IMR-90 (cell line): Measurements from ENCODE around the gene TMEM271. TPM values are rescaled to one million over a fixed set of nuclear protein-coding genes. Genes with fewer than 3 reads are reported as not detected.

Experiments used
- polyA plus RNA-seq, 3 experiments: library from polyadenylated mRNA; depleted of rRNA; stranded (reverse); fragments of >200 nt; gene quantifications; 2 replicates each; pipeline ENCODE4 v1.2.3, GENCODE V29; 2012; ENCODE audit warnings: low replicate concordance in 1 of 3
- total RNA-seq: library from RNA; depleted of rRNA; stranded (reverse); fragments of >200 nt; gene quantifications from 2 replicates; pipeline ENCODE4 v1.2.3, GENCODE V29; 2012
- TF ChIP-seq, protein P1 (sequence below): conservative IDR thresholded peaks from 2 replicates; pipeline ENCODE4 v1.5.1; 2012; ENCODE audit warnings: mild to moderate bottlenecking, low read depth, low read length, improper control_type of control experiment

TMEM271 gene
- total and polyA plus RNA-seq, 2 of the 4 experiments (the other 2 are of a cell fraction) = not detected

DNA sequence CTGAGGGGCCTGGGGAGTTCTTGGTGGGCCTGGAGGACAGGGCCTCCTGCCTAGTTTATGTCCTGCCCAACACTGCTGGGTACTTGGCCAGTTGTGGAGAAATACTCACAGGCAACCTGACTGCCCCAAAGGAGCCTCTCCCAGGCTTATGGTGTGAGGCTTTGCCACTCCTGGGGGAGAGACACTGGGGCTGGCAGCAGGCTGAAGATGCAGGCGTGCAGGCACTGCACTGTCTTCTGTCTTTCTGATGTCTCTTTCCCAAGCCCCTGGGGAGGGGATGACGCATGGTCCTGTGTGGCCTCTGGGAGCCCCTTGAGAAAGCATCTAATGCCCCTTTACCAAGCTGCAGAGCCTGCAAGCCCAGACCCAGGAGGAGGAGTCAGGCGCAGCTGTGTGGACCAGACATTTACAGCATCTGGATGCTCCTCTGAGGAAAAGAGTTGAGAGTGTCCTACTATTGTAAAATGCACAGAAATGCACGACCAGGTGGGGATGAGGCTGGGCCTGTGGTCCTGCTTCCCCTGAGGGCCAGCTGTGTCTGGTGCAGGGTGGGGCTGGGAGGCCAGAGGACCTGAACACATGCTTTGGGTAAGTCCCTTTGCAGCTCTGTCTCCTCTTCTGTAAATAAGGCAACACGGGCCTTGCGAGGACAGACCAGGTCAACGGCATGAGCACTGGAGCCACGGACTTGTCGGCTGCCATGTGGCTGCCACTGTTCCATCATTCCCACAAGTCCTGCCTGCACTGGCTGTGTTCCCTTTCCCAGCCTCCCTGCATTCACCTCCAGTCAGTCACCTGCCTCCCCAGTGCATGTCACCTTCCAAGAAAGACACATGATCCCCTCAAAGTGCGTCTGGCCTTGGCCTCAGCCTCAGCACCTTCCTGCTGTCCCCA lies 8.4 kb downstream of the TMEM271 start (continued):
- TF ChIP-seq, protein P1, sequence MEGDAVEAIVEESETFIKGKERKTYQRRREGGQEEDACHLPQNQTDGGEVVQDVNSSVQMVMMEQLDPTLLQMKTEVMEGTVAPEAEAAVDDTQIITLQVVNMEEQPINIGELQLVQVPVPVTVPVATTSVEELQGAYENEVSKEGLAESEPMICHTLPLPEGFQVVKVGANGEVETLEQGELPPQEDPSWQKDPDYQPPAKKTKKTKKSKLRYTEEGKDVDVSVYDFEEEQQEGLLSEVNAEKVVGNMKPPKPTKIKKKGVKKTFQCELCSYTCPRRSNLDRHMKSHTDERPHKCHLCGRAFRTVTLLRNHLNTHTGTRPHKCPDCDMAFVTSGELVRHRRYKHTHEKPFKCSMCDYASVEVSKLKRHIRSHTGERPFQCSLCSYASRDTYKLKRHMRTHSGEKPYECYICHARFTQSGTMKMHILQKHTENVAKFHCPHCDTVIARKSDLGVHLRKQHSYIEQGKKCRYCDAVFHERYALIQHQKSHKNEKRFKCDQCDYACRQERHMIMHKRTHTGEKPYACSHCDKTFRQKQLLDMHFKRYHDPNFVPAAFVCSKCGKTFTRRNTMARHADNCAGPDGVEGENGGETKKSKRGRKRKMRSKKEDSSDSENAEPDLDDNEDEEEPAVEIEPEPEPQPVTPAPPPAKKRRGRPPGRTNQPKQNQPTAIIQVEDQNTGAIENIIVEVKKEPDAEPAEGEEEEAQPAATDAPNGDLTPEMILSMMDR = no peak
